Ishikawa (cell line): ENCODE measurements around the gene MITF.
A peak's percentile ranks its signal among the peaks of the same experiment; 100 is the strongest.

Experiments
- CEBPB ChIP-seq: IDR thresholded peaks from 2 replicates; pipeline ENCODE4 v1.6.1; 2012
- CREB1 ChIP-seq: IDR thresholded peaks from 2 replicates; pipeline ENCODE4 v1.6.1; 2012; ENCODE audit warnings: low read depth
- EGR1 ChIP-seq: IDR thresholded peaks from 2 replicates; pipeline ENCODE4 v1.6.1; 2012
- EP300 ChIP-seq: IDR thresholded peaks from 2 replicates; pipeline ENCODE4 v1.6.1; 2012; ENCODE audit warnings: borderline replicate concordance
- FOXM1 ChIP-seq: IDR thresholded peaks from 2 replicates; pipeline ENCODE4 v1.6.1; 2012; ENCODE audit warnings: low read depth, borderline replicate concordance
- MAX ChIP-seq: IDR thresholded peaks from 2 replicates; pipeline ENCODE4 v1.6.1; 2012
- NFIC ChIP-seq: IDR thresholded peaks from 2 replicates; pipeline ENCODE4 v1.6.1; 2012
- RAD21 ChIP-seq: IDR thresholded peaks from 2 replicates; pipeline ENCODE4 v1.6.1; 2012; ENCODE audit warnings: low read depth
- REST ChIP-seq: IDR thresholded peaks from 2 replicates; pipeline ENCODE4 v1.6.1; 2012; ENCODE audit warnings: low read depth, mild to moderate bottlenecking
- TAF1 ChIP-seq: IDR thresholded peaks from 2 replicates; pipeline ENCODE4 v1.6.1; 2012; ENCODE audit warnings: low read depth, mild to moderate bottlenecking
- TCF12 ChIP-seq: IDR thresholded peaks from 2 replicates; pipeline ENCODE4 v1.6.1; 2012; ENCODE audit warnings: low read depth
- TEAD4 ChIP-seq: IDR thresholded peaks from 2 replicates; pipeline ENCODE4 v1.6.1; 2012
- USF1 ChIP-seq: IDR thresholded peaks from 2 replicates; pipeline ENCODE4 v1.6.1; 2012
- YY1 ChIP-seq: IDR thresholded peaks from 2 replicates; pipeline ENCODE4 v1.6.1; 2012; ENCODE audit warnings: low read depth
- ZBTB7A ChIP-seq: IDR thresholded peaks from 2 replicates; pipeline ENCODE4 v1.6.1; 2012; ENCODE audit warnings: low read depth

MITF gene

GRCh38 chr3:69938061-69938460, 198.8 kb downstream of the MITF start:
- TF ChIP-seq USF1, result no peak
- no peak for TF ChIP-seq NFIC
- no peak for TF ChIP-seq CREB1
- TF ChIP-seq YY1, result no peak

DNA sequence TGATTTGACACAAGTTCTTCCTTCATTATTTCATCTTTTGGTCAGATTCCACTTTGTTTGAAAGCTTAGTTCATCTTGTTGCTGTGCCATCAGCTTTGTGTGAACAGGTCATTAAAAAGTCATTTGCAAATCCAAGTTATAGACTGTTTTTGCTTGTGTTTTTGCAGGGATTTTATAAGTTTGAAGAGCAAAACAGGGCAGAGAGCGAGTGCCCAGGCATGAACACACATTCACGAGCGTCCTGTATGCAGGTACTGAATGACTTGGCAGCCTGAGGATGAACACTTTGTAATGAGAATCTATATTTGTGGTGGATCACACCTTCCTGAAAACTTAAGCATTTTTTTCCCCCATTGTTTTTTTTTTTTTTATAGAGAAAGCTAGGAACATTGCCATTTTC, 199.7 kb downstream of the MITF start:
- TF ChIP-seq REST (no peak), NFIC (no peak), MAX (no peak), CREB1 (no peak), EGR1 (no peak), RAD21 (no peak), ZBTB7A (no peak), CEBPB (no peak), TEAD4 (no peak), TAF1 (no peak), EP300 (no peak), USF1 (no peak), TCF12 (no peak), FOXM1 (no peak), YY1 (no peak)

DNA sequence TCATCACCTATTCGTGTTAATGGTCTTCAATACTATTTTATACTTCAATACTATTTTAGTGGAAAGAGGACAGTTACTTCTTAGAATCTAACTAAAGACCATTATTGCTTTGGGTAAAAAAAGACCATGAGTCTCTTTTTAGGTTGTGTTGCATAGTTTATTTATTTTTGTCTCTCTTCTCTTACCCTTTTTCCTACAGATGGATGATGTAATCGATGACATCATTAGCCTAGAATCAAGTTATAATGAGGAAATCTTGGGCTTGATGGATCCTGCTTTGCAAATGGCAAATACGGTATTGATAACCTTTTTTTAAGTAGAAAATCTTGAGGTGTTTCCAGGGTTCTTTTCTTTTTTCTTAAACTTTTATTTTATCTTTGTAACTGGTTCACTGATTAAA, 201.8 kb downstream of the MITF start:
- no peak for TF ChIP-seq YY1
- TF ChIP-seq FOXM1, result no peak
- TF ChIP-seq ZBTB7A, result no peak
- TF ChIP-seq USF1, result no peak
- no peak for TF ChIP-seq NFIC
- no peak for TF ChIP-seq RAD21
- no peak for TF ChIP-seq EGR1
- no peak for TF ChIP-seq CREB1
- no peak for TF ChIP-seq EP300
- TF ChIP-seq TAF1, result no peak
- no peak for TF ChIP-seq TEAD4
- TF ChIP-seq TCF12, result no peak

DNA sequence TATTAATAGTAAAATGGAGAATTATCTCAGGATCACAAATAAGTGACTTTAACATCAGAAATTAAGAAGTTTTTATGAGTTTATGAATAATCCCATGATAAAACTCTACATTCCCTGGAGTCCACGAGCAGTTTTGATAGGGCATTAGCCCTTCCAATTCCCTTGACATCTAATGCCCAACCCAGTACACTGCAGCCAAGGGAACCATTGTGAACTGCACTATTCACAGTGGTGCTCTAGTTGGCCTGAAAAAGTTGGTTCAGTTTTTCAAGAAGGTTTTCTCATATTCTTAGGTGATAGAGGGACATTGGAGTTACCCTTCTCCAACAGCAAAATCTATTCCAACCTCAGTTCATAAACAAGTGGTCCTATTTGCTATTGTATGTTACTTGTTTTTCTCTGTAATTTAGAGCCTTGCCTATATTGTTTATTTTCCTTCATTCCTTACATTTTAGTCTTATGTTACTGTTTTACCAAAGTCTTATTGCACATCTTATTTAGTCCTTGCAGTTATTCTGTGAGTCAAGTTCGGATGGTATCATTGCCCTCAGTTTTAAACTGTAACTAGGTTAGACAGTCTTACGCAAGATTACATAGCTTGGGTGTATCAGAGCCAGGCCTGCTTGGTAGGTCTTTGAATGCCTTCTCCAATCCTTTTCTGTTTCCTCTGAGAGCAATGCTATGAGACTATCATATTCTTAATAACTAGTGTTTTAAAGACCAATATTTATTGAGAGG, 202.3 kb downstream of the MITF start:
- TF ChIP-seq CEBPB (peak; percentile 28; the same call in 1 of the 2 replicates), USF1 (no peak), CREB1 (no peak), ZBTB7A (no peak), MAX (no peak)

- no peak for TF ChIP-seq USF1
- no peak for TF ChIP-seq CREB1
- no peak for TF ChIP-seq ZBTB7A
- TF ChIP-seq FOXM1, result no peak
Observed at GRCh38 chr3:69944931-69945493, 205.7 kb downstream of the MITF start.

GRCh38 chr3:69948246-69948862, 209.1 kb downstream of the MITF start:
- TF ChIP-seq RAD21, result peak; percentile 71
- TF ChIP-seq FOXM1, result no peak
- TF ChIP-seq CREB1, result no peak
- TF ChIP-seq TAF1, result no peak
